ENCODE measurements around the gene PTPRF.

GRCh38 chr1:43632135-43632670 lies 101.5 kb downstream of the PTPRF start:
- no peak for TF ChIP-seq GATA2 (IDR thresholded peaks at IDR 0.05; ENCODE audit: low read depth, low read length)
- no peak for TF ChIP-seq GATA3 (IDR thresholded peaks at IDR 0.05; ENCODE audit: low read depth, low read length)

All from SH-SY5Y (cell line).